SIG-M5 treated with dmso at 0.1 percent for 504 hours (cell line): Measurements from ENCODE around the gene MSRB1.
A peak's percentile ranks its signal among the peaks of the same experiment; 100 is the strongest.

Source experiments
- DNase-seq: peaks from one replicate; lab custom pipeline; 2025; ENCODE audit not compliant: unreplicated experiment; lab: John Stamatoyannopoulos, UW

MSRB1 gene

DNA sequence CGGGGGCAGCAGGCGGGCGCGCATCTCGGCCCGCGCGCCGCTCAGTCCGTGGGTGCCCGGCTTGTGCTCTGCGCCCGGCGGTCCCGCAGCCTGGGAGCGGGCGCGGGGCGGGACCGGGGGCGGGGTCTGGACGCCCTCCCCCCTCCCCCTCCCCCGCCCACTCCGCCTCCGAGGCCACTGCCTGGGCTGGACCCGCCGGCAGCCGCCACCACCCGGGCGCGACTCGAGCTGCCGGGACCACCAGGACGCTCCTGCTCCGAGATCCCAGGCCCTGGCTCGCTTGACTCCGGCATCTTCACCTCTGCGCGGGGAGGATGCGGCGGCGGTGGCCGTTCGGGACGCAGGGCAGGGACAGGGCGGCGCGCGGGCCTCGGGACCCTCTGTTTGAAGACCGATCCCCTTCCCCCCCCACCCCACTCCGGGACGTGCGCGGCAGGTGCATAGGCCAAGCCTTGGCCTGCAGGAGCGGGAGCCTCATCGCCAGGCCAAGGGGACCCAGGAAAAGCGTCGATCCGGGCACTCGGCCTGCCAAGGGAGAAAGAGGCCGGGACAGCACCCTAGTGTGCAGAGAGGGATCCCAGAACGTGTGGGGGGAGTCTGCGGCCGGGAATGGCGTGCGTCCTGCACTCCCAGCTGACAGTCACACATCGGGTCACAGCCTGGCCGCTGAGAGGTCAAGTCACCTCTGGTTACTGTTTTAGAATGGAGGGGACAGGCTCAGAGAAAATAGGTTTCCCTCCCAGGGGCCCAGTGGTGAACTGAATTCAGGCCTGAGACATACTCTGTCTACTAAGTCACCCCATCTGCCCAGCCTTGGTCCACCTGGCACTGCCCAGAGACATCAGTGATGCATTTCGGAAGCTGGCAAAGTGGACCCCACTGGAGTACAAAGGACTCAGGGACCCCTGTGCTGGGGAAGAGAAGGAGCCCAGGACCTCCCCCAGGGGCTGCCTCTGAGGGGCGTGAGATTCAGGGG is 24.4 kb downstream of the MSRB1 start, which contains the start of gene HS3ST6:
Gene HS3ST6, minus strand, starts transcription at position 65 of the 976 bp plus-strand sequence. CDS start 92 bp downstream, outside the sequence.
- no peak for DNase-seq

DNA sequence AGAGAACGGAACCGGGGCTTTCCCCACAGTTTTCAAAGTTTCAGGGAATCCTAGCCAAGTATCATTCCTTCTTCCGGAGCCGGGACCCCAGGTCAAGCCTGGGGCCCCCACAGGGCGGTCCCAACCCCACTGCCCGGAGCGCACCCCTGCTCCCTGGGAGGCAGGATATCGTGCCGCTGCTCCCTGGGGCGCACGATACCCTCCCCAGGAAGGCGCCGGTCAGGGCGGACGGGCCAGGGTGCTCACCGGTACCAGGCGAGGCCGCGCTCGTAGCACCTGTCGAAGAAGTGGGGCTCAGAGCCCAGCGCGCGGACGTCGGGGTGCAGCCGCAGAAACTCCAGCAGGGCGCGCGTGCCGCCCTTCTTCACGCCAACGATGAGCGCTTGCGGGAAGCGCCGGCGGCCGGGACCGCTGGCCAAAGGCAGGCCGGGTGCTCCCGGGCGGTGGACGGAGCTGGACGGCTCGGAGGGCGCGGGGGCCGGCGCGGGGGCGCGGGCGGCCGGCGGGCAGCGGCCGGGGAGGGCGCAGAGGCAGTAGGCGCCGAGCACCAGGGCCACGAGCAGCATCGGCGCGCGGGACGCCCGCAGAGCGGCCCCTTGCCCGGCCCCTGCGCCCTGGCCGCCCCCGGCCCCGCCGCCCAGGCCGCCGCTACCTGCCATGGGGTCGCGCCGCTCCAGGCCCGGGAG is 25.2 kb downstream of the MSRB1 start:
- DNase-seq, result no peak

DNA sequence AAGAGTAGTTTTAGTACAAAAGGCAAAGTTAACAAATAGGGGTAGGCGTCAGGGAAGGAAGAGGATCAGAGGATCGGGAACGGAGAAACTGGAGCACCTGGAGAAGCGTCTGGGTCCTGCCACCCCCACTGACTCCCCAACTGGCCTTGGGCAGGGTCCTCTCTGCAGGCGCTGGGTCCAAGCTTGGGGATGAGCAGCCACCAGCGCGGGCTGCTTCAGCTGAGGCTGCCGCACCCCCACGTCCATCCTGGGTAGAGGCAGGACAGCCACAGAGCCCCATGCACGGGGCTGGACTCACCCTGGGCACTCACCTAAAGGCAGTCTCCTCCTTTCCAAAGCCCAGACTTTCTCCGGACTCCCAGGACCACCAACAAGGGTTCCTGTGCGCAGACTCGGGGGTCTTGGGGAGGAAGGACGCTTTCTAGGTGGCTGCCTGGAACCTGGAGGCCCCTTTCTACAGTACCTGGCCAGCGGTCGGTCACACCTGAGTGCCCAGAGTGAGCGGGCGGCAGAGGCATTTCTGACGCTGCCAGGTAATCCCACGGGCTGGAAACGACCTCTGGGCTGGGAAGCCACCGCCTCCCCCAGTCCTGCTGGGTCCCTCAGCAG is 25.8 kb downstream of the MSRB1 start:
- no peak for DNase-seq

DNA sequence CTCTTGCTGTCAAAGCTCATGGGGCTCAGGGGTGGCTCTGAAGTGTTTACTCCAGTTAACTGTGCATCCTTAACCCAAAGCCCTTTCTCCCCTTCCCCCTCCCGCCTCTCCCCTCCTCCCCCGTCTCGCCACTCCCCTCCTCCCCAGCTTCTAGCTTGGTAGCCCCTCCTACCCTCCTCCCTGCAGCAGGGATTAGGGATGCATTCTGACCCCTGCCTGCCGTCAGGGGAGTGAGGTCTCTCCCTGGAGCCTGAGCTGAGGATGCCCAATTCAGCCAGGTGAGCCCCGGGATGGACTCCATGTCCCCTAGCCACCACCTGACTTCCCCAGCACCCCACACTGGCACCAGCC is 26.4 kb downstream of the MSRB1 start:
- no peak for DNase-seq

- no peak for DNase-seq
Observed at GRCh38 chr16:1915732-1916639, 27.0 kb downstream of the MSRB1 start.

- no peak for DNase-seq
Observed at GRCh38 chr16:1914988-1915387, 28.0 kb downstream of the MSRB1 start.

- no peak for DNase-seq
Observed at GRCh38 chr16:1914084-1914608, 28.9 kb downstream of the MSRB1 start.

DNA sequence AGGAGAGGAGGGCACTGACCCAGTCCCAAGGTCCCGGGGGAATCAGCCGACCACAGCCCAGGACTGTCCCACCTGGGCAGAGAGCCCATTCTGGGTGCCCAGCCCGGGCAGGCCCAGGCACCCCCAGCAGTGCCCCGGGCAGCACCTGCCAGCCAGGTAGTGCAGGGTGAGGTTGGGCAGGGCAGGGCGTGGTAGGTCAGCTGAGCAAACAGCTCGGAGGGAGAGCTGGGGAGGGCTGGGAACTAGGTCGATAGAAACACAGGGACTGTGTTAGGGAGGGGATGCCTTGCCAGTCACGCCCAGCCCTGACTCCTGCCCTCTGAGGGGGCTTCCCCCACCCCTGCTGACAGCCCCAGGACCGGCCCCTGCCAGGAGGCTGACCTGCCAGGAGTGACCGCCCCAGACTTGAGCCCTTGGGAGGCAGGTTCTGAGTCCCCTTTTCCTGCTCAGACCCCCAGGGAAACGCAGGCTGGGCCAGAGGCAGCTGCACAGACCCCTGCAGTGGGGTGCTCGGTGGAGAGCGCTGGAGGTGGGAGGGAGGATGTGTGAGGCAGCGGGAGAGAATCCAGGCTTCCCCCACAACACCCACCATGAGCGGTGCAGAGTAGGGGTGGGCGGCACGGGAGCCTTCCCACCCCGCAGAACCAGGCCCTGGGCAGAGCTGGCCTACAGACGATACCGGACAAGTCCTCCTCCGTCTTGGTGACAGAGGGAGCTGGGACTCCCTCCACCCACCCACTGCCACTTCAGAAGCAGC is 29.5 kb downstream of the MSRB1 start:
- peak; percentile 16 for DNase-seq

GRCh38 chr16:1912215-1912543 is 30.8 kb downstream of the MSRB1 start:
- no peak for DNase-seq

DNA sequence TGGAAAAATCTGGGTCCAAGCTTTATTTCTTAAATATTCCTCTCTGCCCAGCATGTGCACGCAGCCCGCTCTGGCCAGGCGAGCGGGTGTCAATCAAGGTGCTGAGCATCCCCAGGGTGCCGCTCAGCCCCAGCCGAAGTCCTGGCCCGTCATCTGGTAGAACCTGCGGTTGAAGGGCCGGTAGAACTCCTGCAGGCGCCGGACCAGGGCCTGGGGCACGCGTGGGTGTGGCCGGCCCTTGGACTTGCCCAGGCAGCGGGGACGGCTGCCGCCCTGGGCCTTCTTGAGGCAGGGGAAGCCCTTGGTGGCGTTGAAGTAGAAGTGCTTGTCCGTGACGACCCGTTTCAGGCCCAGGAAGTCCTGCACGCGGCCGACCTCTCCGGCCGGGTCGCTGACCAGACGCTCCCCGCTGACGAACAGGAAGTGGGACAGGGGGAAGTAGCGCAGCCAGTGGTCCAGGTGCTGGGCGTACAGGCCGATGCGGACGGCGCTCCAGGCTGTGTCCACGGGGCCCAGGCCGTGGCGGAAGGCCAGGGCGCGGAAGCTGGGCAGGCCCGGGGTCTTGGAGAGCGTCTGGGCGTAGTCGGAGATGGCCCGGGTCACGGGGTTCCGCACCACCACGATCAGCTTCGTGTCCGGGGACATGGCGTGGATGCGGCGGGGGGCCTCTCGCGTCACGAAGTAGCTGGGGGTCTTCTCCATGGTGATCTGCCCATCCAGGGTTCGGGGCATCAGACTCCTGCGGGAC is 31.4 kb downstream of the MSRB1 start:
- DNase-seq, result no peak

DNA sequence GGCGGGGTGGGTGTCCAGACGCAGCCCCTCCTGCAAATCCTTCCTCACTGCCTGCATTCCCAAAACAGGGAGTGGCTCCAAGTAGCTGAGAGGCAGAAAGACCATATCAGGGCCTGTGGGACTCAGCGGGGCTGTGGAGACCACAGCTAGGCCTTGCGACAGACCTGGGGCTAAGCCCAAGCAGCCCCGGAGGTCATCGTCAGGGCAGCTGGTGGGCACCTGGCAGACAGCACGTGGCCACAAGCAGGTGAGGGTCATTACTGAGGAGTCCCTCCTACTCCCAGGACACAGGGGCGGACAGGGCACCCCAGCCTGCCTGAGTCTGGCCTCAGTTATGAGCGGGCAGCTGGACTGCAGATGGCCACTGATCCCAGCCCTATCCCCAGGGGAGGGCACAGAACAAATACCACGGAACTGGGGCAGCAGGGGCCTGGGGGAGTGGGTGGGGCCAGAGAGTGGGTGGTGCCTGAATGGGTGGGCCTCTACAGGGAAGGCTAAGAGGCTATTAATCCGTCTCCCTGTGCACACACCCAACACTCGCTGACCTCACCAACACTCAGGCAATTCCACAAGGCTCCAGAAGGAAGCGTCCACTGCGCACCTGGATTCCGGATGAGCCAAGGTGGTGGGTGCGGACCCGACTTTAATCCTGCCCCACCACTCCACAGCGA is 33.3 kb downstream of the MSRB1 start:
- DNase-seq, result no peak

DNA sequence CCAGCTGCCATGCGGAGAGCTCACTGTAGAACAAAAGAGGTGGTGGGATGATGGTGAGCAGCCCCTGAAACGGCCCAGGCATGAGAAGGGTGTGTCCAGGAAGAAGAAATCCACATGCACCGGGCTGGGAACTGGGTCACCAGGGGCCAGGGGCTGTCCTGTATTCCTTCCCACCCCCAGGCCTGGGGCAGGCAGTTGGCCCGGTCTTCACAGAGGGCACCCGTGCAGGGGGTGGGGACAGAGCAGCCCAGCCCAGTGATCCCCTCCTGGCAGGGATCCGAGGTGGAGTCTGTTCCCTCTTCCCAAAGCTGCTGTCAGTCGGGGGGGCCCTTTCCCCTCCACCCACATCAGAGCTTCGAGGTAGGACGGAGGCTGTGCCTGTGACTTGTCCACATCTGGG is 34.0 kb downstream of the MSRB1 start:
- no peak for DNase-seq

DNA sequence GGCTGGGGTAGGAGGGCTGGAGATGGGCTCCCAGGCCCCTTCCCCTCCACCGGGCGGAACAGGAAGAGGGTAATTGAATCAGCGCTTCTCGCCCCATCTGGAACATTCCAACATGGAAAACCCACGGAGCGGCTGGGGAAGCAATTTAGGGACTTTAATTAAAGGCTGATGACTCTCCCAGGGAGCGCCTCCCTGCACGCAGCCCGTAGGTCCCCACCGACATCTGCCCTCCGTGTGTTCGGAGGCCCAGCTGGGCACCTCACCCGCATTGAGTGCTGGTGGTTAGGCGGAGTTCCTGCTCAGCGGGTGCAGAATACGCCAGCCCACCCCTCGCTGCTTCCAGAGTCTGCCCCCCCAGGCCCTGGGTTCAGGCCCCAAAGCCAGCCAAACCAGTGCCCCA is 34.8 kb downstream of the MSRB1 start:
- DNase-seq, result no peak

- no peak for DNase-seq
Observed at GRCh38 chr16:1907226-1907860, 35.7 kb downstream of the MSRB1 start.

DNA sequence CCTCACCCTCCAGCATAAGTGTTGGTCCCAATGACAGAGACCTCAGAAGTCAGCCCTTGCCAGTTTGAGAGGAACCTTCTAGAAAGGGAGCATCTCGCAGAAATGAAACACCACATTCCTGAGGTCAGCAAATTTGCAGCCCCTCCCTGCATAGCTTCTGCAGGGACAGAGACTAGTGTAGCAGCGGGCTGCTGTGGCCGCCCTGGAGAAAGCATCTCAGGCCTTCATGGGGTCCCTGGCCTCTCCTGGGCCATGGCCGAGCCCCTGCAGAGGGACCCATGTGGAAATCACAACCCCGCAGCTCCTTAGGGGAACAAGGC is 36.2 kb downstream of the MSRB1 start:
- DNase-seq, result no peak

DNA sequence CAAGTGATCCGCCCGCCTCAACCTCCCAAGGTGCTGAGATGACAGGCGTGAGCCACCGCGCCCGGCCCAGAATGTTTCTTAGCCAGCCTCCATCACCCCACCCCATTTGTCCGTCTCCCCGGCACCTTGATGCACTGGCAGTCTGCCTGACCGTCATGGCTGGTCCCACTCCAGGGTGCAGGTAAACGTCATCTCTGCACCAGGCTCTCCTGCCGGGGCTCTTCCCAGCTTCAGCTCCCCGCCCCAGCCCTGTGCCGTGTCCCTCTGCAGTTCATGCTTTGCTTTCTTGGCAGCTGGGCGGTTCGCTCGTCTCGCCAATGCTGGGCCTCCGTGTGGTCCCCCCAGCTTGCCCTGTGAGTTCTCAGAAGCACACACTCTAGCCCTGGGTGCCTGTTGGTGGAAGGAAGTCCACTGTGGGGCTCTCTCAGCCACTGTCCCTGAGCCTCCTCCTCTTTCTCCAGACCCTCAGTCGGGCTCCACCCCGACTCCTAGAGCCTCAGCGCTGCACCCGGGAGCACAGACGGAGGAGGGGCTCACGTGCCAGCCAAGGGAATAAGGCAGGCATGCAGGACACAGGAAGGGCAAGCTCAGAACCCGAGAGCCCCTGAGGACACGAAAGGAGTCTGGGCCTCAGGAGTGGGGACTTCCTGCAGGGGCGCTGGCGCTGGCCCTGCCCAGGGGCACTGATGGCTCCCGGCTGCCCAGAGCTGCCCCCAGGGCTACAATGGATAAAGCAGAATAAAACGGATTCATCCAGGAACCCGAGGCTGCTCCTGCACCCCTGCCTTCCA is 36.7 kb downstream of the MSRB1 start:
- no peak for DNase-seq
